ENCODE results near the gene SEPTIN11. TPM values are rescaled to one million over a fixed set of nuclear protein-coding genes. Genes with fewer than 3 reads are reported as not detected.

Gene SEPTIN11
- total RNA-seq, 1 donor from 2014 or later, result 149 TPM

DNA sequence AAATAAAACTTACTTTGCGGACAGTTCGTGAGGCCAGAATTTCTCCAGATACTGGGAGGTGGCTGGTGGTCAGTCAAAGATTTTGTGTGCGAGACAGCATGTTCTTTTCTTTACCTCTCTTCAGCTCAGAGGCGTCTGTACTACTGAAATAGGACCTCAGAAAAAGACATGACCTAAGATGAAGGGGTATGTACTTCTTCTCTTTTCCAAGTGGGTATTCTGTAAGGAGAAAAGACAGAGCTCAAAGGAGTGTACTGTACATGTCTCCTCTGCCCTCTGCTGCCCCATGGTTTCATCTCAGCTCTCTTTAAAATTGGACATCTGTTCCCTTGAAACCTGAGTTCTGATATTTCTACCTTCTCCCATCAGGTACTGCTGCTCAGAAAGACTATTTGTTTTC, 38.1 kb downstream of the SEPTIN11 start:
- Mint-ChIP-seq H3K27me3 (no peaks in the 10 kb centered on the region), H3K36me3 (peaks cover 22% of the 10 kb centered on the region), H3K27ac (no peak overlapping the region), H3K4me3 (no peak overlapping the region), H3K4me1 (ENCODE audit: unreplicated experiment) (peaks cover 44% of the 10 kb centered on the region), H3K9me3 (peaks cover 8% of the 10 kb centered on the region)
- DNase-seq (ENCODE audit: extremely low spot score, unreplicated experiment), result no peak
- TF ChIP-seq, protein P1, sequence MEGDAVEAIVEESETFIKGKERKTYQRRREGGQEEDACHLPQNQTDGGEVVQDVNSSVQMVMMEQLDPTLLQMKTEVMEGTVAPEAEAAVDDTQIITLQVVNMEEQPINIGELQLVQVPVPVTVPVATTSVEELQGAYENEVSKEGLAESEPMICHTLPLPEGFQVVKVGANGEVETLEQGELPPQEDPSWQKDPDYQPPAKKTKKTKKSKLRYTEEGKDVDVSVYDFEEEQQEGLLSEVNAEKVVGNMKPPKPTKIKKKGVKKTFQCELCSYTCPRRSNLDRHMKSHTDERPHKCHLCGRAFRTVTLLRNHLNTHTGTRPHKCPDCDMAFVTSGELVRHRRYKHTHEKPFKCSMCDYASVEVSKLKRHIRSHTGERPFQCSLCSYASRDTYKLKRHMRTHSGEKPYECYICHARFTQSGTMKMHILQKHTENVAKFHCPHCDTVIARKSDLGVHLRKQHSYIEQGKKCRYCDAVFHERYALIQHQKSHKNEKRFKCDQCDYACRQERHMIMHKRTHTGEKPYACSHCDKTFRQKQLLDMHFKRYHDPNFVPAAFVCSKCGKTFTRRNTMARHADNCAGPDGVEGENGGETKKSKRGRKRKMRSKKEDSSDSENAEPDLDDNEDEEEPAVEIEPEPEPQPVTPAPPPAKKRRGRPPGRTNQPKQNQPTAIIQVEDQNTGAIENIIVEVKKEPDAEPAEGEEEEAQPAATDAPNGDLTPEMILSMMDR (conservative IDR thresholded peaks at IDR 0.05), result no peak

GRCh38 chr4:76989391-76990061, 40.0 kb downstream of the SEPTIN11 start:
- Mint-ChIP-seq H3K27me3 (no peaks in the 10 kb centered on the region), H3K36me3 (peaks cover 27% of the 10 kb centered on the region), H3K4me3 (no peak overlapping the region), H3K9me3 (peaks cover 8% of the 10 kb centered on the region), H3K4me1 (ENCODE audit: unreplicated experiment) (peaks cover 31% of the 10 kb centered on the region), H3K27ac (no peak overlapping the region)
- DNase-seq (ENCODE audit: extremely low spot score, unreplicated experiment), result no peak
- TF ChIP-seq, protein P1 (conservative IDR thresholded peaks at IDR 0.05), result no peak

GRCh38 chr4:76990288-76991080, 40.9 kb downstream of the SEPTIN11 start:
- TF ChIP-seq, protein P1 (conservative IDR thresholded peaks at IDR 0.05), result no peak
- H3K4me3 Mint-ChIP-seq, result no peak overlapping the region

GRCh38 chr4:76991161-76991660, 41.7 kb downstream of the SEPTIN11 start:
- Mint-ChIP-seq H3K27ac (no peak overlapping the region), H3K4me1 (ENCODE audit: unreplicated experiment) (peaks cover 22% of the 10 kb centered on the region), H3K4me3 (no peak overlapping the region), H3K36me3 (peaks cover 30% of the 10 kb centered on the region), H3K27me3 (no peaks in the 10 kb centered on the region), H3K9me3 (peaks cover 8% of the 10 kb centered on the region)
- TF ChIP-seq, protein P1 (conservative IDR thresholded peaks at IDR 0.05), result no peak
- no peak for DNase-seq (ENCODE audit: extremely low spot score, unreplicated experiment)

More at GRCh38 chr4:76990288-76991080, 40.9 kb downstream of the SEPTIN11 start:
- H3K27me3 Mint-ChIP-seq, result no peaks in the 10 kb centered on the region
- H3K36me3 Mint-ChIP-seq, result peaks cover 27% of the 10 kb centered on the region
- no peak for DNase-seq (ENCODE audit: extremely low spot score, unreplicated experiment)
- H3K27ac Mint-ChIP-seq, result no peak overlapping the region
- peaks cover 8% of the 10 kb centered on the region for H3K9me3 Mint-ChIP-seq
- H3K4me1 Mint-ChIP-seq (ENCODE audit: unreplicated experiment), result peaks cover 22% of the 10 kb centered on the region

DNA sequence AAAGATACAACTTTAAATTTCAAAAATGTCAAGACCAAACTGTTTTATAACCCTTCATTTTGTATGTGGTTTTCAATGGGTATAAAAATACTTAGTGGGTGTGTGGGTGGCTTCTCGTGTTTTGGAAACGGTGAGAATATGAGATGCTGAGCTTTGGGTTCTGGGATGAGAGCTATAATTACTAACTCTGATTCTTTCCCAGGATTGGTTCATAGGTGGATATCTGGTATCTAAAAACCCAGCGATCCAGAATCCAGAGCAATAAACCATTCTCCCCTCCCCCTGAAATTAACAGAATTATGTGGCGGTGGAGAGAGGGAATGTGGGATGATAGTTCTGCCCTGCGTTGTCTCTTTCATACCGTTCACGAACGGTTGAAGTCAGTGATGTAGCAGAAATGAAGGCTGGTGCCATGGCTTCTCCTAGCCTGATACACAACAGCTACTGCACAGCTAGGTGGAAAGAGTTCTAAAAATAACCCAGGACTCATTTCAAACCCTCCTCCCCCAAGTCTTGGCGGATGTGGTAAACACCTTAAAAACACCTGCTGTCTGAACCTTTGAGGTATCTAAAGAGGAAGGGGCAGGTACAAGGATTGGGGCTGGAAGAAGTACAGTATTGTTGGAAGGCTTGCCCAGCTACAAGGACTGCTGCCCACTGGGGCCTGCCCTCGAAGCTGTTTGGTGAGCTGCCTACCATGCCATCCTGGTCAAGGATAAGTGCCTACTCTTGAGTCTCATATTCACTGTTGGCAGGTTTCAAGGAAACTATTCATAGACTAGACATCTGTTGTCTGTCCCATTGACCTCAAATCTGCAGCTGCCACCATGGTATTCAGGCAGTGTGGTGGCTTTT, 44.5 kb downstream of the SEPTIN11 start:
- Mint-ChIP-seq H3K9me3 (peaks cover 8% of the 10 kb centered on the region), H3K27ac (no peak overlapping the region), H3K4me3 (no peak overlapping the region), H3K27me3 (no peaks in the 10 kb centered on the region), H3K4me1 (ENCODE audit: unreplicated experiment) (peaks cover 23% of the 10 kb centered on the region), H3K36me3 (peaks cover 57% of the 10 kb centered on the region)
- DNase-seq (ENCODE audit: extremely low spot score, unreplicated experiment), result no peak
- TF ChIP-seq, protein P1 (conservative IDR thresholded peaks at IDR 0.05), result no peak
